T-helper 1 cell treated with Interleukin-12 subunit alpha and Interleukin-12 subunit beta and Interleukin-4 antibody, amounts not matched to agents 30 ng/mL and 1 ng/mL, for 36 hours (primary cell): ENCODE results near the gene RBP3. TPM values are rescaled to one million over a fixed set of nuclear protein-coding genes. Genes with fewer than 3 reads are reported as not detected.

Experiments
- intact Hi-C: fragments of 100-400 bp; cut with micrococcal nuclease; formaldehyde crosslinking; loops from one replicate; pipeline ENCODE4 v1.15.1; 2024
- total RNA-seq: library from RNA; stranded (reverse); gene quantifications from 2 replicates; pipeline ENCODE4 v1.2.3, GENCODE V29; 2022

The RBP3 gene
- total RNA-seq, 1 donor from 2014 or later, result not detected

- intact Hi-C loops, result no loop called here
Measured at GRCh38 chr10:47356708-47357107, 8.5 kb downstream of the RBP3 start.

GRCh38 chr10:47357131-47357582 is 9.0 kb downstream of the RBP3 start:
- intact Hi-C loops, result no loop called here

- intact Hi-C loops, result no loop called here
Measured at GRCh38 chr10:47357911-47358310, 9.7 kb downstream of the RBP3 start.

- intact Hi-C loops, result no loop called here
Measured at GRCh38 chr10:47358457-47358856, 10.3 kb downstream of the RBP3 start.

GRCh38 chr10:47359101-47359500 is 10.9 kb downstream of the RBP3 start:
- intact Hi-C loops, result no loop called here

GRCh38 chr10:47359626-47360418 is 11.7 kb downstream of the RBP3 start:
- intact Hi-C loops, result no loop called here

GRCh38 chr10:47360419-47361040 is 12.4 kb downstream of the RBP3 start:
- intact Hi-C loops, result no loop called here

GRCh38 chr10:47361293-47361692 is 13.1 kb downstream of the RBP3 start:
- intact Hi-C loops, result no loop called here

GRCh38 chr10:47362199-47362598 is 14.0 kb downstream of the RBP3 start:
- intact Hi-C loops, result no loop called here

GRCh38 chr10:47363781-47364180 is 15.6 kb downstream of the RBP3 start:
- intact Hi-C loops, result no loop called here

- intact Hi-C loops, result no loop called here
Measured at GRCh38 chr10:47364366-47364765, 16.2 kb downstream of the RBP3 start.

GRCh38 chr10:47364911-47365310 is 16.7 kb downstream of the RBP3 start:
- intact Hi-C loops, result no loop called here

- intact Hi-C loops, result no loop called here
Measured at GRCh38 chr10:47365431-47366180, 17.4 kb downstream of the RBP3 start.

- intact Hi-C loops, result no loop called here
Measured at GRCh38 chr10:47366181-47366631, 18.0 kb downstream of the RBP3 start.

- intact Hi-C loops, result no loop called here
Measured at GRCh38 chr10:47366731-47367460, 18.7 kb downstream of the RBP3 start.

- intact Hi-C loops, result no loop called here
Measured at GRCh38 chr10:47367646-47368045, 19.5 kb downstream of the RBP3 start.

GRCh38 chr10:47368431-47369180 is 20.4 kb downstream of the RBP3 start:
- intact Hi-C loops, result no loop called here

- intact Hi-C loops, result no loop called here
Measured at GRCh38 chr10:47369251-47369894, 21.2 kb downstream of the RBP3 start.

- intact Hi-C loops, result no loop called here
Measured at GRCh38 chr10:47370015-47370767, 22.0 kb downstream of the RBP3 start.
